ENCODE measurements around the gene NOTO.

Gene NOTO

GRCh38 chr2:73235315-73236028, 33.1 kb downstream of the NOTO start:
- DNase-seq, result no peak

GRCh38 chr2:73237168-73237567, 34.8 kb downstream of the NOTO start:
- DNase-seq, result no peak

GRCh38 chr2:73238149-73238548, 35.8 kb downstream of the NOTO start:
- no peak for DNase-seq

- DNase-seq, result no peak
These were observed 36.6 kb downstream of the NOTO start for GRCh38 chr2:73238976-73239375.

GRCh38 chr2:73239776-73240175, 37.4 kb downstream of the NOTO start:
- DNase-seq, result no peak

- DNase-seq, result no peak
These were observed 41.7 kb downstream of the NOTO start for GRCh38 chr2:73243884-73244570.

GRCh38 chr2:73244580-73244979, 42.2 kb downstream of the NOTO start:
- DNase-seq, result no peak

GRCh38 chr2:73246850-73247249, 44.5 kb downstream of the NOTO start:
- DNase-seq, result no peak

GRCh38 chr2:73249636-73250035, 47.3 kb downstream of the NOTO start:
- DNase-seq, result no peak

- DNase-seq, result no peak
These were observed 48.8 kb downstream of the NOTO start for GRCh38 chr2:73250872-73251846.

- DNase-seq, result no peak
These were observed 50.1 kb downstream of the NOTO start for GRCh38 chr2:73252238-73253027.

GRCh38 chr2:73253400-73253799, 51.0 kb downstream of the NOTO start:
- DNase-seq, result no peak

- no peak for DNase-seq
These were observed 51.5 kb downstream of the NOTO start for GRCh38 chr2:73253901-73254300.

GRCh38 chr2:73254343-73255006, 52.1 kb downstream of the NOTO start:
- no peak for DNase-seq

GRCh38 chr2:73255007-73255644, 52.8 kb downstream of the NOTO start:
- no peak for DNase-seq

- DNase-seq, result no peak
These were observed 53.7 kb downstream of the NOTO start for GRCh38 chr2:73255907-73256617.

- no peak for DNase-seq
These were observed 54.2 kb downstream of the NOTO start for GRCh38 chr2:73256618-73256922.

GRCh38 chr2:73257021-73257420, 54.6 kb downstream of the NOTO start:
- no peak for DNase-seq

GRCh38 chr2:73257425-73258125, 55.2 kb downstream of the NOTO start:
- DNase-seq, result no peak

GRCh38 chr2:73258186-73258912, 56.0 kb downstream of the NOTO start:
- no peak for DNase-seq
